ENCODE data around the gene EEF1B2. TPM values are rescaled to one million over a fixed set of nuclear protein-coding genes. Genes with fewer than 3 reads are reported as not detected.
"Not testable (repeated sequence)": the region's sequence is repeated elsewhere in the genome, so short reads cannot be mapped to it uniquely, and the experiment has no call there.

The EEF1B2 gene
- polyA plus RNA-seq, 1 donor: 1,520 TPM

DNA sequence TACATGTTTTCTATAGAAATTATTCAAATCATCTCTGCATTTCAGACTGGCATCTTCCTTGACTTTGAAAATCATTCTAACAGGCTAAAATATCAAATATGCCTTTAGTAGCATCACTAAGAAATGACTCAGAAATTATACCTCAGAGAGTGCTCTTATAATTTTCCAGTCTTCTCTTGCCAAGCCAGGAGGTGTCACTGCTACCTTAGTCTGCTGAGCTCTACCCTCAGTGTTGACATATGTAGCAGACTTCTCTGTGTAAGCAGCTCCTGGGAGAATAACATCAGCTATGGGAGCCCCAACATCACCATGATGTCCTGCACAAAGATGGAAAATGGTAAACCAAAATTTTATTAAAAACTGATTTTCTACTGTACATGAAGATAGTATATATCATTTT, 32.0 kb upstream of the EEF1B2 start:
- Histone ChIP-seq H3K27me3 (ENCODE audit: control insufficient read depth, insufficient read depth, low read length) (no peaks in the 10 kb centered on the region), H3K4me1 (ENCODE audit: control insufficient read depth, insufficient read depth, low read length) (no peaks in the 10 kb centered on the region), H3K9me3 (ENCODE audit: control insufficient read depth, low read depth, low read length) (no peaks in the 10 kb centered on the region), H3K4me3 (ENCODE audit: low read length) (no peak overlapping the region), H3K27ac (ENCODE audit: low read length) (no peak overlapping the region), H3K36me3 (ENCODE audit: control insufficient read depth, insufficient read depth, low read length) (peaks cover 68% of the 10 kb centered on the region)
- no peak for DNase-seq

DNA sequence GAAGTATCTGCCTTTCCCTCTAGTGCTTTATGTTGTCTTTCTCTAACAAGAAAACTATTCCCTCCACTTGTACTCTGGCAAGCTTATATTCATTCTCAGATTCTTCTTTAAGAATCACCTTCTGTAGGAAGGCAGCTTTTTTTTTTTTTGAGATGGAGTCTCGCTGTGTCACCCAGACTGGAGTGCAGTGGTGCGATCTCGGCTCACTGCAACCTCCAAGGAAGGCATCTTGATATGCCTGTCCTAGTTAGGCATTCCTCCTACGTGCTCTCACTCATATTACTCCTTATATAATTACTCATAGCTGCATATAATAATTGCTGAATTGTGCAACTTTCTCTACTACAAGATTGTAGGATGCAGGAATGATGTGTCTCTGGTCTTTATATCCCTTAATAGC, 16.2 kb upstream of the EEF1B2 start:
- Histone ChIP-seq H3K36me3 (ENCODE audit: control insufficient read depth, insufficient read depth, low read length) (peaks cover 79% of the 10 kb centered on the region), H3K27me3 (ENCODE audit: control insufficient read depth, insufficient read depth, low read length) (no peaks in the 10 kb centered on the region), H3K27ac (ENCODE audit: low read length) (no peak overlapping the region), H3K9me3 (ENCODE audit: control insufficient read depth, low read depth, low read length) (no peaks in the 10 kb centered on the region), H3K4me1 (ENCODE audit: control insufficient read depth, insufficient read depth, low read length) (no peaks in the 10 kb centered on the region), H3K4me3 (ENCODE audit: low read length) (no peak overlapping the region)
- no CpG with 5 or more reads among the region's 4 CpGs for WGBS (ENCODE audit: insufficient coverage, low lambda C conversion rate)
- no peak for DNase-seq

DNA sequence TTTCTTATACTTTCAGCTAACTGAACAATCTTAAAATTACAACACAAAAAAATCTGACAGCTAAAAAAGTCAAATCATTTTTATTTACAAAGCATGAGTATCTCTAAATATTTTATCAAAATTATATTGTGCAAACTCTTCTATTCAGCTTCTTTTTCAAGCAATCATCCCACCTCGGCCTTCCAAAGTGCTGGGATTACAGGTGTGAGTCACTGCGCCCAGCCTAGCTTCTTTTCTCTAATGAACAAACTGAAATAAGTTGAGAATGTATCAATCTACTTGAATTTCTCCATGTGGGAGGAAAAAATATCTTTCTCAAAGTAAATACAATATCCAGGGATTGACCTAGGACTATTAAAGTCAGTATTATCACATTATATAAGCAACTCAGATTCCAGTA, 15.3 kb upstream of the EEF1B2 start:
- no peak for DNase-seq
- no peaks in the 10 kb centered on the region for H3K4me1 ChIP-seq (ENCODE audit: control insufficient read depth, insufficient read depth, low read length)
- H3K27me3 ChIP-seq (ENCODE audit: control insufficient read depth, insufficient read depth, low read length): no peaks in the 10 kb centered on the region
- WGBS (ENCODE audit: insufficient coverage, low lambda C conversion rate): no CpG with 5 or more reads among the region's 2 CpGs
- H3K27ac ChIP-seq (ENCODE audit: low read length): no peak overlapping the region
- H3K36me3 ChIP-seq (ENCODE audit: control insufficient read depth, insufficient read depth, low read length): peaks cover 76% of the 10 kb centered on the region
- H3K9me3 ChIP-seq (ENCODE audit: control insufficient read depth, low read depth, low read length): no peaks in the 10 kb centered on the region
- no peak overlapping the region for H3K4me3 ChIP-seq (ENCODE audit: low read length)

DNA sequence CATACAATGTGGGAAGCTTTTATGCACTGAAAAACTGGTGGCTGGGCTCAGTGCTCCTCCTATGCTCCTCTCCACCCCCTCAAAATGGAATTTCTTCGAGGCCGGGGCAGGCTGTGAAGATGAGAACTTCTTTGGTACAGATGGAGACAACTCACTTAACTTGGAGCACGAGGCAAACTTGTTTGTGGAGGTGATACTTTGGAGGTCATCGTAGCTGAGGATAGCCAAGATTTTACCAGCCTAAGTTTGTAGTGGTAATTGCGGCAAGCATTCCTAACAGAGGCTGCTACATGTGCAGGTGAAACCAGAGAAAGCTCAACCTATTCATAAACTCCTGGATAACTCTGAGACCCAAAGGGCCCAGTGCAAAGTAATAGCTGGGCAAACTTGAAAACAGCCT, 14.0 kb upstream of the EEF1B2 start:
- Histone ChIP-seq H3K27ac (ENCODE audit: low read length) (no peak overlapping the region), H3K27me3 (ENCODE audit: control insufficient read depth, insufficient read depth, low read length) (no peaks in the 10 kb centered on the region), H3K9me3 (ENCODE audit: control insufficient read depth, low read depth, low read length) (no peaks in the 10 kb centered on the region), H3K4me3 (ENCODE audit: low read length) (no peak overlapping the region), H3K36me3 (ENCODE audit: control insufficient read depth, insufficient read depth, low read length) (peaks cover 75% of the 10 kb centered on the region), H3K4me1 (ENCODE audit: control insufficient read depth, insufficient read depth, low read length) (no peaks in the 10 kb centered on the region)
- no CpG with 5 or more reads among the region's 5 CpGs for WGBS (ENCODE audit: insufficient coverage, low lambda C conversion rate)
- DNase-seq: no peak

GRCh38 chr2:206149330-206149729, 10.4 kb upstream of the EEF1B2 start:
- H3K36me3 ChIP-seq (ENCODE audit: control insufficient read depth, insufficient read depth, low read length): peaks cover 54% of the 10 kb centered on the region
- no peak overlapping the region for H3K4me3 ChIP-seq (ENCODE audit: low read length)
- no peaks in the 10 kb centered on the region for H3K9me3 ChIP-seq (ENCODE audit: control insufficient read depth, low read depth, low read length)
- DNase-seq: no peak
- H3K4me1 ChIP-seq (ENCODE audit: control insufficient read depth, insufficient read depth, low read length): no peaks in the 10 kb centered on the region
- no peak overlapping the region for H3K27ac ChIP-seq (ENCODE audit: low read length)
- WGBS (ENCODE audit: insufficient coverage, low lambda C conversion rate): 78% methylated on average over 1 of the region's 1 CpG
- H3K27me3 ChIP-seq (ENCODE audit: control insufficient read depth, insufficient read depth, low read length): no peaks in the 10 kb centered on the region

DNA sequence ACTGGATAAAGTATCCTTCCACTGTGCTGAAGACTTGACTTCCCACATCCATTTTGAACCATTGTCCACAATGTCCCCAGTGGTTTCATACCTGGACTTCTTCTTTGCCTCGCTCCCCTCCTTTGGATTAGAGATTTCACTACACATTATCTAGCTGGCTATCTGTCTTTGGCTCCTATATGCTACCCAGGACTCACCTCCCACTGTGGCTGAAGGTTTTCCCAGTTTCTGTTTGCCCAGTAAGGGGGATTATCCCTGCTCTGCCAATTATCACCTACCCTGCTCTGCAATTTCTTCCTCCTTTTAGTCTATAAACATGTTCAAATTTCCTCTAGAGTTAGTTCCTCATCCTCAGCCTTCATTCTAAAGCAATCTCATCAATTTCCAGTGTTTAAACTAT, 9.5 kb upstream of the EEF1B2 start:
- DNase-seq: no peak
- no peaks in the 10 kb centered on the region for H3K27me3 ChIP-seq (ENCODE audit: control insufficient read depth, insufficient read depth, low read length)
- H3K9me3 ChIP-seq (ENCODE audit: control insufficient read depth, low read depth, low read length): no peaks in the 10 kb centered on the region
- no peak overlapping the region for H3K27ac ChIP-seq (ENCODE audit: low read length)
- no peaks in the 10 kb centered on the region for H3K4me1 ChIP-seq (ENCODE audit: control insufficient read depth, insufficient read depth, low read length)
- WGBS (ENCODE audit: insufficient coverage, low lambda C conversion rate): no CpG with 5 or more reads among the region's 1 CpG
- H3K36me3 ChIP-seq (ENCODE audit: control insufficient read depth, insufficient read depth, low read length): peaks cover 50% of the 10 kb centered on the region
- H3K4me3 ChIP-seq (ENCODE audit: low read length): no peak overlapping the region

GRCh38 chr2:206150631-206151030, 9.1 kb upstream of the EEF1B2 start:
- 92% methylated on average over 3 of the region's 4 CpGs for WGBS (ENCODE audit: insufficient coverage, low lambda C conversion rate)
- Histone ChIP-seq H3K27ac (ENCODE audit: low read length) (no peak overlapping the region), H3K4me1 (ENCODE audit: control insufficient read depth, insufficient read depth, low read length) (no peaks in the 10 kb centered on the region), H3K4me3 (ENCODE audit: low read length) (no peak overlapping the region), H3K27me3 (ENCODE audit: control insufficient read depth, insufficient read depth, low read length) (no peaks in the 10 kb centered on the region), H3K9me3 (ENCODE audit: control insufficient read depth, low read depth, low read length) (no peaks in the 10 kb centered on the region), H3K36me3 (ENCODE audit: control insufficient read depth, insufficient read depth, low read length) (peaks cover 45% of the 10 kb centered on the region)
- no peak for DNase-seq

DNA sequence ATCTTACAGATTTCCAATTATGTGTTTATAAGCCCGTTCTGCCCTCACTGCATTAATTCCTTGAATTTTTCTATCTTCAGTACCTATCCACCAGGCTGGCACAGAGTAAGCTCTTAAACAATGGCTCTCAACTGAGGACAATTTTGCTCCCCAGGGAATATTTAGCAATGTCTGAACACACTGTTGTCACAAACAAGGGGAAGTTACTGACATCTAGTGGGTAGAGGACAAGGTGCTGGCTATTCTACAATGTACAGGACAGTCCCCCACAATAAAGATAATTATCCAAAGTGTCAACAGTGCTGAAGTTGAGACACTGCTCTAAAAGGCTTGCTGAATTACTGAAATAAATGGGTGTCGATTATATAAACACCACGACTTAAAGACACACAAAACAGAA, 5.5 kb upstream of the EEF1B2 start:
- DNase-seq: peak in 1 of 2 donors; percentile 36
- Histone ChIP-seq H3K9me3 (ENCODE audit: control insufficient read depth, low read depth, low read length) (no peaks in the 10 kb centered on the region), H3K4me1 (ENCODE audit: control insufficient read depth, insufficient read depth, low read length) (no peaks in the 10 kb centered on the region), H3K4me3 (ENCODE audit: low read length) (no peak overlapping the region), H3K27me3 (ENCODE audit: control insufficient read depth, insufficient read depth, low read length) (no peaks in the 10 kb centered on the region), H3K36me3 (ENCODE audit: control insufficient read depth, insufficient read depth, low read length) (peaks cover 19% of the 10 kb centered on the region), H3K27ac (ENCODE audit: low read length) (no peak overlapping the region)
- 18% methylated on average over 2 of the region's 3 CpGs for WGBS (ENCODE audit: insufficient coverage, low lambda C conversion rate)

- no CpG with 5 or more reads among the region's 11 CpGs for WGBS (ENCODE audit: insufficient coverage, low lambda C conversion rate)
- not testable (repeated sequence) for H3K27me3 ChIP-seq (ENCODE audit: control insufficient read depth, insufficient read depth, low read length); H3K27ac ChIP-seq (ENCODE audit: low read length); H3K4me1 ChIP-seq (ENCODE audit: control insufficient read depth, insufficient read depth, low read length); H3K9me3 ChIP-seq (ENCODE audit: control insufficient read depth, low read depth, low read length); DNase-seq; H3K4me3 ChIP-seq (ENCODE audit: low read length)
- H3K36me3 ChIP-seq (ENCODE audit: control insufficient read depth, insufficient read depth, low read length): peaks cover 14% of the 10 kb centered on the region
Measured at GRCh38 chr2:206157014-206157413, 2.7 kb upstream of the EEF1B2 start.

DNA sequence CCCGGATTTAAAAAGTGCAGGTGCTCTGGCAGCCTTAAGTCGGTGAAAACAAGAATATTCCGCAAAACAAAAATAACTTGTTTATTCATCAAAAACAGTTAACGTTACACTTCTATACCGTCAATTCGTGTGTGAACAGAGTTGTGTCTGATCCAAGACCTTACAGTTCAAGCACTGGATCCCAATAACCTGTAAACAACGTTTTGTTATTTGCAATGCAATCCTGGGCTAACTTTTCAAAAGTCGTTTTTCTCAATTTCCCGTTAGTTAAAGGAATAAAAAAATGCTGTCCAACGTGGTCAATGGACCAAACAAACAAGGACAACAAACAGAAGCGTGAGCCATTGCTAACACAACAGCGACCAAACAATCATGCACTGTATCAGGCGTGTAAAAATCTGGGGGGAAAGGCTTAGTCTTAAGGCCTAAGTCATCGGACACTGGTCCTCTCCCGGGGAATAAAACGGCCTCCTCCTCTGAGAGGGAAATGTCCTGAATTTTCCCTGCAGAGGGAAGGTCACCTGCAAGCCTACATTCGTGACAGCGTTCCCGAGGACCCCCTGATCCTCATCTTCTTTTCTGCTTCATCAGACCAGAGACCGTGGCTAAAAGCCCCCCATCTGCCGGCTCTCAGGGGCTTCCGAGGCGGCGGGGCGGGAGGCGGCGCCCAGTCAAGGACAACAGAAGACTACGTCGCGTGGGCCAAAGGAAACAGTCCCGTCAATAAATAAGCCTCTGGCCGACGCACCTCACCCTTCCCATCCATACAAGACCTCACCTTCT, 941 bp upstream of the EEF1B2 start:
- no peaks in the 10 kb centered on the region for H3K27me3 ChIP-seq (ENCODE audit: control insufficient read depth, insufficient read depth, low read length)
- 0% methylated on average over 1 of the region's 33 CpGs for WGBS (ENCODE audit: insufficient coverage, low lambda C conversion rate)

GRCh38 chr2:206160125-206160806, 571 bp downstream of the EEF1B2 start:
- peak overlapping the region; percentile 78 for H3K27ac ChIP-seq (ENCODE audit: low read length)
- peaks cover 34% of the 10 kb centered on the region for H3K36me3 ChIP-seq (ENCODE audit: control insufficient read depth, insufficient read depth, low read length)
- H3K4me1 ChIP-seq (ENCODE audit: control insufficient read depth, insufficient read depth, low read length): peaks cover 4% of the 10 kb centered on the region
- no peak for DNase-seq
- no peaks in the 10 kb centered on the region for H3K9me3 ChIP-seq (ENCODE audit: control insufficient read depth, low read depth, low read length)
- peak overlapping the region; percentile 82 for H3K4me3 ChIP-seq (ENCODE audit: low read length)
- WGBS (ENCODE audit: insufficient coverage, low lambda C conversion rate): no CpG with 5 or more reads among the region's 30 CpGs
- H3K27me3 ChIP-seq (ENCODE audit: control insufficient read depth, insufficient read depth, low read length): no peaks in the 10 kb centered on the region

More for the DNA sequence above, 941 bp upstream of the EEF1B2 start:
- Histone ChIP-seq H3K4me3 (ENCODE audit: low read length) (peak overlapping the region; percentile 82), H3K9me3 (ENCODE audit: control insufficient read depth, low read depth, low read length) (no peaks in the 10 kb centered on the region), H3K4me1 (ENCODE audit: control insufficient read depth, insufficient read depth, low read length) (peaks cover 4% of the 10 kb centered on the region), H3K27ac (ENCODE audit: low read length) (peak overlapping the region; percentile 87), H3K36me3 (ENCODE audit: control insufficient read depth, insufficient read depth, low read length) (peaks cover 30% of the 10 kb centered on the region)
- DNase-seq: no peak
